ENCODE measurements around the gene F2RL1. TPM values are rescaled to one million over a fixed set of nuclear protein-coding genes. Genes with fewer than 3 reads are reported as not detected.

F2RL1 gene
- total and polyA plus RNA-seq, 2 of the 13 experiments (the other 11 are each of a cell fraction or from before 2014, with no cell fraction given), result 9.9 to 23.0 TPM

- TF ChIP-seq, protein P1, sequence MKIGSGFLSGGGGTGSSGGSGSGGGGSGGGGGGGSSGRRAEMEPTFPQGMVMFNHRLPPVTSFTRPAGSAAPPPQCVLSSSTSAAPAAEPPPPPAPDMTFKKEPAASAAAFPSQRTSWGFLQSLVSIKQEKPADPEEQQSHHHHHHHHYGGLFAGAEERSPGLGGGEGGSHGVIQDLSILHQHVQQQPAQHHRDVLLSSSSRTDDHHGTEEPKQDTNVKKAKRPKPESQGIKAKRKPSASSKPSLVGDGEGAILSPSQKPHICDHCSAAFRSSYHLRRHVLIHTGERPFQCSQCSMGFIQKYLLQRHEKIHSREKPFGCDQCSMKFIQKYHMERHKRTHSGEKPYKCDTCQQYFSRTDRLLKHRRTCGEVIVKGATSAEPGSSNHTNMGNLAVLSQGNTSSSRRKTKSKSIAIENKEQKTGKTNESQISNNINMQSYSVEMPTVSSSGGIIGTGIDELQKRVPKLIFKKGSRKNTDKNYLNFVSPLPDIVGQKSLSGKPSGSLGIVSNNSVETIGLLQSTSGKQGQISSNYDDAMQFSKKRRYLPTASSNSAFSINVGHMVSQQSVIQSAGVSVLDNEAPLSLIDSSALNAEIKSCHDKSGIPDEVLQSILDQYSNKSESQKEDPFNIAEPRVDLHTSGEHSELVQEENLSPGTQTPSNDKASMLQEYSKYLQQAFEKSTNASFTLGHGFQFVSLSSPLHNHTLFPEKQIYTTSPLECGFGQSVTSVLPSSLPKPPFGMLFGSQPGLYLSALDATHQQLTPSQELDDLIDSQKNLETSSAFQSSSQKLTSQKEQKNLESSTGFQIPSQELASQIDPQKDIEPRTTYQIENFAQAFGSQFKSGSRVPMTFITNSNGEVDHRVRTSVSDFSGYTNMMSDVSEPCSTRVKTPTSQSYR (CRISPR knock-in tag; IDR thresholded peaks at IDR 0.05; ENCODE audit: borderline replicate concordance), result no peak
- TF ChIP-seq ZNF263 (CRISPR knock-in tag; IDR thresholded peaks at IDR 0.05) (no peak), ZNF563 (CRISPR knock-in tag; IDR thresholded peaks at IDR 0.05) (no peak), JUNB (CRISPR knock-in tag; IDR thresholded peaks at IDR 0.05; ENCODE audit: borderline replicate concordance) (no peak), SP4 (CRISPR knock-in tag; IDR thresholded peaks at IDR 0.05) (no peak), ZNF446 (CRISPR knock-in tag; IDR thresholded peaks at IDR 0.05) (no peak), BORCS8-MEF2B (CRISPR knock-in tag; IDR thresholded peaks at IDR 0.05) (no peak)
These were observed 19.8 kb downstream of the F2RL1 start (continued) for GRCh38 chr5:76838481-76839261.

DNA sequence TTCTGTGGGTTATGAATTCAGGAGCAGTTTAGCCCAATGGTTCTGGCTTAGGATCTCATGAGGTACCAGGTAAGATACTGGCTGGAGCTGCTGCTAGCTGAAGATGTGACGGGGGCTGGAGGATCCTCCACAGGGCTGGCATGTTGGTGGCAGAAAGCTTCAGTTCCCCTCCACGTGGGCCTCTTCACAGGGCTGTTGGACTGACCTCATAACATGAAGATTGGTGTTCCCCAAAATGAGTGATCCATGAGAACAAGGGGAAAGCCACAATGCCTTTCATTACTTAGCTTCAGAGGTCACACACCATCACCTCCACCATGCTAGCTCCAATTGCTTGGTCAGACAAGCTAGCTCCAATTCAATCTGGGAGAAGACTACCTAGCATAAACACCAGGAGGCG, 22.5 kb downstream of the F2RL1 start:
- no peaks in the 10 kb centered on the region for H4K20me1 ChIP-seq (ENCODE audit: insufficient read depth, low read length)
- no peak overlapping the region for H3K27ac ChIP-seq (ENCODE audit: extremely low read length, insufficient read depth, low read length)
- no TSS peak for BruUV-seq (replicated peaks)
- H3K4me2 ChIP-seq (ENCODE audit: low read depth, low read length), result no peak overlapping the region
- no peak for FAIRE-seq
- POLR2A ChIA-PET, result no interaction called here
- intact Hi-C loops (cut with micrococcal nuclease; ENCODE audit: unreplicated experiment), result no loop called here
- no peaks in the 10 kb centered on the region for H3K4me1 ChIP-seq (ENCODE audit: insufficient read depth, low read length)
- no peak overlapping the region for H3K9ac ChIP-seq (ENCODE audit: insufficient read depth, low read depth, low read length)
- in situ Hi-C loops (cut with HindIII; ENCODE audit: extremely low pct_ligation_motif_present, low pct_unique_long_range_greater_than_20kb), result no loop called here
- H3K36me3 ChIP-seq (replicated peaks in 1 of 2; ENCODE audit: control insufficient read depth in 1 of 2, insufficient read depth in 2 of 2, low read length in 2 of 2), result no peaks in the 10 kb centered on the region
- no peaks in the 10 kb centered on the region for H3K79me2 ChIP-seq (ENCODE audit: insufficient read depth, low read length)
- H3K4me3 ChIP-seq (replicated peaks in 1 of 3; ENCODE audit: insufficient read depth in 1 of 3, low read depth in 2 of 3, low read length in 3 of 3), result no peak overlapping the region
- ATAC-seq, result no peak
- WGBS (ENCODE audit: low lambda C conversion rate), result 33% methylated on average over 3 of the region's 3 CpGs
- H3K27me3 ChIP-seq (ENCODE audit: control insufficient read depth in 1 of 2, insufficient read depth in 2 of 2, low read length in 2 of 2), result no peaks in the 10 kb centered on the region; a peak in 1 of 5 replicates
- DNase-seq (ENCODE audit: low spot score), result no peak
- CTCF ChIA-PET (ENCODE audit: low intra/inter-chr PET ratio, low total read pairs), result no interaction called here
- H2AFZ ChIP-seq (ENCODE audit: low read length), result no peak overlapping the region
- no peaks in the 10 kb centered on the region for H3K9me3 ChIP-seq (ENCODE audit: low read length)
- no peak for TF ChIP-seq GATAD2A (CRISPR knock-in tag; IDR thresholded peaks at IDR 0.05)
- no peak for TF ChIP-seq ZNF180 (CRISPR knock-in tag; IDR thresholded peaks at IDR 0.05; ENCODE audit: borderline replicate concordance, low read depth)
- TF ChIP-seq GABPB1 (CRISPR knock-in tag; IDR thresholded peaks at IDR 0.05), result no peak
- no peak for TF ChIP-seq ZNF674 (CRISPR knock-in tag; IDR thresholded peaks at IDR 0.05; ENCODE audit: low read depth)
- no peak for TF ChIP-seq AKAP8 (CRISPR knock-in tag; IDR thresholded peaks at IDR 0.05)
- no peak for TF ChIP-seq WIZ (CRISPR knock-in tag; IDR thresholded peaks at IDR 0.05)
- TF ChIP-seq, protein P2, sequence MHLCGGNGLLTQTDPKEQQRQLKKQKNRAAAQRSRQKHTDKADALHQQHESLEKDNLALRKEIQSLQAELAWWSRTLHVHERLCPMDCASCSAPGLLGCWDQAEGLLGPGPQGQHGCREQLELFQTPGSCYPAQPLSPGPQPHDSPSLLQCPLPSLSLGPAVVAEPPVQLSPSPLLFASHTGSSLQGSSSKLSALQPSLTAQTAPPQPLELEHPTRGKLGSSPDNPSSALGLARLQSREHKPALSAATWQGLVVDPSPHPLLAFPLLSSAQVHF (CRISPR knock-in tag; IDR thresholded peaks at IDR 0.05), result no peak
- TF ChIP-seq, protein P3, sequence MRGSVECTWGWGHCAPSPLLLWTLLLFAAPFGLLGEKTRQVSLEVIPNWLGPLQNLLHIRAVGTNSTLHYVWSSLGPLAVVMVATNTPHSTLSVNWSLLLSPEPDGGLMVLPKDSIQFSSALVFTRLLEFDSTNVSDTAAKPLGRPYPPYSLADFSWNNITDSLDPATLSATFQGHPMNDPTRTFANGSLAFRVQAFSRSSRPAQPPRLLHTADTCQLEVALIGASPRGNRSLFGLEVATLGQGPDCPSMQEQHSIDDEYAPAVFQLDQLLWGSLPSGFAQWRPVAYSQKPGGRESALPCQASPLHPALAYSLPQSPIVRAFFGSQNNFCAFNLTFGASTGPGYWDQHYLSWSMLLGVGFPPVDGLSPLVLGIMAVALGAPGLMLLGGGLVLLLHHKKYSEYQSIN (CRISPR knock-in tag; IDR thresholded peaks at IDR 0.05; ENCODE audit: borderline replicate concordance), result no peak
- TF ChIP-seq NPAS2 (CRISPR knock-in tag; IDR thresholded peaks at IDR 0.05; ENCODE audit: borderline replicate concordance), result no peak
- no peak for TF ChIP-seq ZNF124 (CRISPR knock-in tag; IDR thresholded peaks at IDR 0.05)
- TF ChIP-seq SRY (CRISPR knock-in tag; IDR thresholded peaks at IDR 0.05), result no peak
- TF ChIP-seq ZNF567 (CRISPR knock-in tag; IDR thresholded peaks at IDR 0.05; ENCODE audit: borderline replicate concordance), result no peak
- TF ChIP-seq RARG (CRISPR knock-in tag; IDR thresholded peaks at IDR 0.05; ENCODE audit: low read depth), result no peak
- no peak for TF ChIP-seq ZNF224 (CRISPR knock-in tag; IDR thresholded peaks at IDR 0.05)

Data from HepG2 (cell line).